GM19328 (cell line): Measurements from ENCODE around the gene CDH23.

ENCODE experiments used
- ATAC-seq: cut with Tn5 transposase; IDR thresholded peaks from one replicate; pipeline ENCODE4 v1.9.1; 2021; ENCODE audit warnings: mild to moderate bottlenecking, moderate library complexity; ENCODE audit not compliant: unreplicated experiment

Gene CDH23

DNA sequence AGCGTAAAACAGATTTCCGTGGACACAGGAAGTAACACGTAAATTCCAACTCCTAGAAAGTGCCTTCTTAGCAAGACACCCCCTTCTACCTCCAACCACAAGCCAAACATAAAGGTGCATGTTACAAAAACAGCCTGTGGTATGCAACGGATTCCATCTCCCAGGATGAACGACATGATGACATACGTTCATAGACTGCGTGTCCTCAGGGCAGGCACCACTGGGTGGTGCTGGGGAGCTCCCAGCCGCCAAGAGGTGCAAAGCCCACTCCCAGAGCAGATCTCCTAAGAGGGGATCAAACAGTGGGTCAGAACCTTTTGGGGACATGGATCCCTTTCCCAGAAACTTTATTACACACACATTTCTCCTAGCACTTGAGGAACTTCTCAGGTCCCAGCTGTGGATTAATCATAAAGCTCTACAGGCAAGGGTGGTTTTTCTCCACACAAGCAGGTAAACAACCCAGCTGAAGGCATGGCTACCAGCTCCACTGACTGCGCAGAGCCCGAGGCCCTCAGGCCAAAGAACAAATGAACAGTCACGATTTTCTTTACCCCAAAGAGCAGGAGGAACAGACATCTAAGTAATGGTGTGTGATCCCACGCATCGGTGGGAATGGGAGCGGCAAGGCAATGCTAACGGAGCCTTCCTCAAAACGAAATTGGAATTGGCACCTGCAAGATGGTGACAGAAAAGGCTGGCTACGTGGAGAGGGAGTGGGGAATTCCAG, 440.5 kb downstream of the CDH23 start:
- no peak for ATAC-seq

DNA sequence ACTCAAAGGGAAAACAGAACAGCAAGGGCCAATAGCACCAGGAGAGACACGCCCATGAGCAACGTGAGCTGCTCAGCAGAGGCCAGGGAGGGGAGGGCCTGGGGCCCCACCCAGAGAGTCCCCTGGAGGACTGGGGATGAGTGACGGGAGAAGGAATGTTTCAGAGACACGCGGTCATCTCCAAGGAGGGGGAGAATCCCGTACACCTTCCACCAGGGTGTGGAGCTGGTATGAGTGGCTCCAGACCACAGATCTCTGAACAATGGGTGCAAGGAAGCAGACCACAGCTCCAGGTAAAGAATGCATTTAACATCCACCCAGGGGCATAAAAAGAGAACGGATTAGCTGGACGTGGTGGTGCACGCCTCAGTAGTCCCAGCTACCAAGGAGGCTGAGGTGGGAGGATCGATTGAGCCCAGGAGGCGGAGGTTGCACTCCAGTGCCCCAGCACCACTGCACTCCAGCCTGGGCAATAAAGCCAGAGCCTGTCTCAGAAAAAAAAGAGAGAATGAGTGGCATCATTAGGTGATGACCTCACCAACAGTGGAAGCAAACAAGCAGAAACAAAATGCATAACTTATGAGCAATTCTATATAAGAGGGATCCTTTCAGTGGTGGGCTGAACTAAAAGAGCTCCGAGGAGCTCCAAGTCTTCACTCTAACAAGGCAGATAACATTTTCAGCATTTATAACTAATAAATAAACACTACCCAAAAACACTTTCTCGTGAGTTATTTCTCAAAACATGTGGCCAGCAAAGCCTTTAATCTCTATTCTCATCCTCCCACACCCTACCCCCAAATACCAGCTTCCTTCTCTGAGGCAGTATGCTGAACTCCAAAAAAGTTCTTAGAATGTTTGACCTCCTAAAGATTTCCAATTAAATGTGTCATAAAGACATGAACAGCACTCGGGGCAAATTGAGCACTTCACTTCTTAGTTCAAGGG, 441.8 kb downstream of the CDH23 start:
- ATAC-seq, result no peak

DNA sequence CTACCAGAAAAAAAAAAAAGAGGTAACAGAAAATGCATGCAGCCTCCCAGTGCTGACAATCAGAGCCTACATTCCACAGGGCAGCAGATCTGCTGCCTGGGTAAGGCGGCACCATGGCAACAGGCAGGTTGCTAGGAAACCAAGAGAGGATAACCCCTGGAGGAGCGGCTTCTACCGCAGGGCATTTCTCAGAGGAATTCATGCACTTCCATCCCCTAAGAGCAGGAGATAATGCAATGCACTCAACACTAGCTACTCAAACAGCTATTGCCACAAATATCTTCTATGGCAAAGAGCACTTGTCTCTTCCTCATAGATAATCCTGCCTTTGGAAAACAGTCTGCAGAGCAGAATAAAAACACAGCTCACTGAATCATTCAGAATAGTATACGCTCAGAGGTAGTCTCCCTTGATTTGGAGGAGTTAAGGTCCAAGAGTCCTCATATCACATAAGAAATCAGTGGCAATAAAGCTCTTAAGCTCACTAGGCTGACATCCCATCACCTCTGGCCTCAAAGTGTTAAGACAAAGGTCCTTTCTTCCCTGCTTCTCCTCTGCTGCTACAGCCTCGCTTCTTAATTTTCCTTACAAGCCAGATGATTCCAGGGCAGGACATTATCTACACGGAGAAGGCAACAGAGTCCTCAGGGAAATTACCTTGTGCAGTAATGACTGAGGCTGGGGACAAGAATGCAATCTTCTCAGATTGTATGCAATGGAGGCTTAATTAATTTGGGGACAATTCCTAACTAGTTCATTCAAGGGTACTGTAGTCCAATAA, 443.6 kb downstream of the CDH23 start:
- no peak for ATAC-seq

DNA sequence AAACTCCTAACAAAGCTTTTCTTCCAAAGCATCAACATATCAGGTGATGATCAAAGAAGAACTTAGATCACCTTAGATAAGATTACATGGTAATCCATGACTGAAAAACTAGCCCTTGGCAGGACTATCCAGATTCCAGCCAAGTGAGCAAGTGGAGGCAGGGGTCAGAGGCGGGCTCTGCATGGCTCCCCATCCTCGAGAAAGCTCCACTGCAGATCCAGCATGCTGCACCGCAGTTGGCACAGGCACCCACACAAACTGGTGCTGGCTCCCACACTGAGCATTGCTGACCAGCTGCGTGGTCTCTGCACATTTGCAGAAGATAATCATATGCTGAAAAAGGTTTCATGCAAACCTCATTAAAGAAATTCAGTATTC, 444.2 kb downstream of the CDH23 start:
- ATAC-seq, result no peak

GRCh38 chr10:71842422-71842821, 445.7 kb downstream of the CDH23 start:
- no peak for ATAC-seq

DNA sequence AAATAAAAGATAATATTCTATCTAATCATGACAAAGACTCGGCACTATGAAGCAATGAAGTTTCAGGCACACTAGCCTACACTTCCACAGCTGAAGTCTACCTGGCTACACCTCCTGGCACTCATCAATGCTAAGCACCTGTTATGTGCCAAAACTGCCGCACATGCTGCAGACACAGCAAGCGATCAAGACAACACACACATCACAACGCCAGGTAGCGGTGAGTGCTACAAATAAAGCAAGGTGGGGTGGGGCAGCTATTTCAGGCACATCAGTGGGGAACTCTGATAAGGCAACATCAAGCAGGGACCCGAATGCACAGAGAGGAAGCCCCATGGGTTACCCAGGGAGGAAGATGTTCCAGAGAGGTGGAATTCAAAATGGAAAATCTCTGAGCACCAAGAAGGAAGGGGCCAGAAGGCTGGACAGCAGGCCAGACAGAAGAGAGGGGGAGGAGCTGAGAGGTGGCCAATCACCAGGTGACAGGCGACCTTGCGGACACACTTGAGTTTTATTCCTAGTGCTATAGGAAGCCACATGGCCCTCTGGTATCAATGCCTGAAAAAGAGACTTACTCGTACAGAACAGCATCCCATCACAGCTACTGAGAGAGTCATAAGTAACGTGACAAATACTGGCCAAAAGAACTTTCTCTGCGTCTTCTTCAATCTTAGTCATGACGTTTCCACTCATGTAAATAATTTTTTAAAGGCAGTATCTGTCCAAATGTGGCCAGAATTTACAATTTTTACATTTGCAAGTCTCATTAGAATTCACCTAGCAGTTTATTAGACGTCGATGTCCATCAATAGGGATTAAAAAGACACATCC, 446.4 kb downstream of the CDH23 start:
- no peak for ATAC-seq

DNA sequence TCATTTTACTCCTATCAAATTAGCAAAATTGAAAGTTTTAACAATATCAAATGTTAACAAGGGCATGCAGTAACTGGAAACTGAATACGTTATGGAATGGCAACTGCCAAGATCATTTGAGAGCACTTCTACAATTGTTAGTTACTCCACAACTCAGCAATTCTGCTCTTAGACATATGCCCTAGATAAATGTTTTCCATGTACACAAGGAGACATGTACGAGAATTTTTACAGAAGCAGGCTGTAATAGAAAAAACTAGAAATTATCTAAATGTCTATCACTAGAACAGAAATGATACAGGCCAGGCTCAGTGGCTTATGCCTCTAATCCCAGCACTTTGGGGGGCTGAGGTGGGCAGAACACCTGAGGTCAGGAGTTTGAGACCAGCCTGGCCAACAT, 447.4 kb downstream of the CDH23 start:
- ATAC-seq, result no peak

DNA sequence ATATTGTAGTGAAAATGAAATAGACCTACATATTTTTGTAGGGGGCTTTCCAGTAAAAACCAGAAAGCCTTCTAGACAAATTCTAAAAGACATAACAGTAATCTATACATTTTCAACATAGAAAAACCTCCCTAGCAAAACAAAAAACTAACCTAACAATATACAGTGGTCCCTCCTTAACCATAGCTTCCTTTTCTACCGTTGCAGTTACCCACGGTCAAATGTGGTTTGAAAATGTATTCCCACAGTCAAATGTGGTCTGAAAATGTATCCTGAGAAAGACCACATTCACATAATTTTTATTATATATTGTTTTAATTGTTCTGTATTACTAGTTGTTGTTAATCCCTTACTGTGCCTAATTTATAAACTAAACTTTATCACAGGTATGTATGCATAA, 448.0 kb downstream of the CDH23 start:
- no peak for ATAC-seq

DNA sequence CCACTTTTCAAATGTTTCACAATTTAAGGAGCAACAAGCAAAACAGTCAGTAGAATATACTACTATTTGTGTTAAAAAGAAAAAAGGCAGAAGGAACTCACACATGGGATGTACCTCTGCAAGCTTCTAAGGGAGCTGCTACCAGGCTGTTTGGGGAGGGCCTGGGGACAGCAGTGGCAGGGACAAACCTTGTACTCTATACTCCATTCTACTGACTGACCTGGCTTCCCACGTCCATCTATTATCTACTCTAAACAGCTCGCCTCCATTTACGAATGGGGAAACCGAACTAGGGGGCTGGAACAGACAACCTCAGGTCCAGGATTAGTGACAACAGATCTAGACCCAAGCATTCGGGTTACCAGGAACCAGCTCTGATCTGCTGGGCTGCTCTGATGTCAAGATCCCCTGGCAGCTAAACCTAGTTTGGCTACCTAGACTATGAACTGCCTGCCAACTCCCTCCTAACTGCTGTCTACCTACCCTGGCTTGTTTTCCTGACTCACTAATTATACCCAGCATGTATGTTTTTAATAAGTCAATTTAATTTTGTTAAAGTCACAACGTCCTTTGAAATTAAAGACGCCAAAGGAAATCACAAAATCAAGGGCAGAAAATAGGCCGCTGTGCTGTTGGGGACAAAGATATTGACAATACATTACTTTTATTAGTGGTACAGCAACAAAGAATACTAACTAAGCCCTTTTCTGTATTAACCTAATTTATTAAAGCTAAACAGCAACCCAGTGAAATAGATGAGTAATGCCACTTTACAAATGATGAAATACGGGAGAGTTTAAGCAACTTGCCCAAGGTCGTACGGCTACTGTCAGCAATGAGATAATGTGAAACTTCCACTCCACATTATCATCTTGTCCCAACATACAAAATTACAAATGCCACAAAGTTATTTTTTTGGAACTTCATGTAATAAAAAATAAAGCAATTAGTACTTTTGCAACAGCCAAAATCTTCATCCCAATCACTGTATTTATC, 449.0 kb downstream of the CDH23 start:
- no peak for ATAC-seq

GRCh38 chr10:71846816-71847215, 450.1 kb downstream of the CDH23 start:
- no peak for ATAC-seq

- no peak for ATAC-seq
Measured at GRCh38 chr10:71847418-71847817, 450.7 kb downstream of the CDH23 start.

DNA sequence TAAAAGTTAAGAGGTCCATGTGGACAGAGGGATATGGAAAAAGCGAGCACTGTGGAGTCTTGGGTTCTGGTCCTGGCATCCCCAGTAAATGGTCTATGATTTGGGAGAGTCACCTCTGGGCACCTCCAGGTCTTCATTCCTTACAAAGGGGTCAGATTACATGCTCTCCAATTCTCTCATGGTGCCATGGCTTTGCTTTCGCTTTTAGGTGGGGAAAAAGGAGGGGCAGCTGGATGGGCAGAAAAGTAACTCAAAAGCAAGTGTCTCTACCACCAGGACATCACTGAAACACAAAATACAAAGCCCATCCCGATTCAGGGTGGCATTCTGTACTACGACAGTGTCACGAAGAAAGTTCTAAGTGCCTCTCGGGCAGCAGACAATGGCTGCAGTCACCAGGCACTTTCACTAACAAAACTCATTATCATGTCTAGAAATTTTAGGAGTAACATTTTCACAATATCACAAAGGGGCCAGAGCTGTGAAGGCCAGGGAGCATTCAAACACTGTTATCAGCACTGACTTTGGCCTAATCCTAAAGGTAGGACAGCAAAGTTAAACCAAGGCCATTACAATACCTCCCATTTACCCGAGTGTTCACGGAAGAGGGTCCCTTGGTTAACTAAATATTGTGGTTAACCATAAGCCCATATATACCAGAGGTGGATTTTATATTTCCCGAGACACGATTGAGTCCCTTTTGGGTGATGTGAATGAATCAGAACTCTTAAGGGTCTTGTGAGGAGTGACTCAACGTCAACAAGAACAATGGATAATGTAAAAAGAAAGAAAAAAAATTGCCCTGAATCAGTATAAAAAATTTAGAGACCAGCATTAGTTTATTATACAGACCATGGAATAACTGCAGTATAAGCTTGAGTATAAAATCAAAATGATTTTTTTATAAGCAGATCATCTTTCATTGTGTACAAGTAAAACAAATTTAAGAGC, 451.9 kb downstream of the CDH23 start:
- ATAC-seq, result no peak

- no peak for ATAC-seq
Measured at GRCh38 chr10:71849461-71849908, 452.8 kb downstream of the CDH23 start.

GRCh38 chr10:71850021-71850742, 453.5 kb downstream of the CDH23 start:
- no peak for ATAC-seq

DNA sequence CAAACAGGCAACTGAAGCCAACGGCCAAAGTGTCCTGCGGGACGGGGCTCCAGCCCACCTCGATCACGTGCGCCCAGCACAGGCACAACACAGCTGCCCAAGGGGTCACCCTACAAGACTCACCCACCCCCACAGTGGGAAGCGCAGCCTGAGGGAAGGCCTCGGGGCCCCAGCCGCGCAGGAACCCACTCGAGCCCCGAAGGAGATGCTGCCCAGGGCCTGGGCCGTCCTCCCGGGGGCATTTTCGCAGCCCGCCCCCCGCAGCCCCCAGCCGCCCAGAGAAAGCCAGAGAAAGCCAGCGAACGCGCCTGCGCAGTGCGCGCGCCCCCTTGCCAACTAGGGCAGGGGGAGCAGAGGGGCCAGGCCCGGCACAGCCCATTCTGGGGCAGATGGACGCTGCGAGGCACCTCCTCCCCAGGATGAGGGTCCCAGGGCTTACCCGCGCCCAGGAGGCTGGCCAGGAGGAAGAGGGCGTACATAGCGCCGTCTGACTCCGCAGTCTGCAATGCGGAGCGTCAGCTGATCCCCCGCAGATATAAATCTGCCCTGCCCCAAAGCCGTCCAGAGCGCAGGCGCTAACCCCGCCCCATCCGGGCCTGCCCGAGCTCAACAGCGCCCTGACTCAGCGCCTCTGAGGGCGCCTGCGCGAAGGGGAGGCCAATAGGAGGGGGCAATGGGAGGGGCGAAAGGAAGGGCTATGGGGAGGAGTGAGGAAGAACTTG, 454.2 kb downstream of the CDH23 start, which contains the start of gene PSAP:
TSS of gene PSAP (minus strand) at position 509 of the 722 bp plus-strand sequence. CDS start at position 479, 30 bp downstream.
- ATAC-seq, result peak; percentile 90

GRCh38 chr10:71851465-71852095, 454.9 kb downstream of the CDH23 start:
- peak; percentile 10 for ATAC-seq
